Right forelimb (tissue), 1 donor: Measurements from ENCODE around the gene RHOV.

Source experiments
- DNase-seq: peaks from one replicate; pipeline ENCODE4 v3.0.0-alpha.2; 2018

The RHOV gene, protein sequence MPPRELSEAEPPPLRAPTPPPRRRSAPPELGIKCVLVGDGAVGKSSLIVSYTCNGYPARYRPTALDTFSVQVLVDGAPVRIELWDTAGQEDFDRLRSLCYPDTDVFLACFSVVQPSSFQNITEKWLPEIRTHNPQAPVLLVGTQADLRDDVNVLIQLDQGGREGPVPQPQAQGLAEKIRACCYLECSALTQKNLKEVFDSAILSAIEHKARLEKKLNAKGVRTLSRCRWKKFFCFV

DNA sequence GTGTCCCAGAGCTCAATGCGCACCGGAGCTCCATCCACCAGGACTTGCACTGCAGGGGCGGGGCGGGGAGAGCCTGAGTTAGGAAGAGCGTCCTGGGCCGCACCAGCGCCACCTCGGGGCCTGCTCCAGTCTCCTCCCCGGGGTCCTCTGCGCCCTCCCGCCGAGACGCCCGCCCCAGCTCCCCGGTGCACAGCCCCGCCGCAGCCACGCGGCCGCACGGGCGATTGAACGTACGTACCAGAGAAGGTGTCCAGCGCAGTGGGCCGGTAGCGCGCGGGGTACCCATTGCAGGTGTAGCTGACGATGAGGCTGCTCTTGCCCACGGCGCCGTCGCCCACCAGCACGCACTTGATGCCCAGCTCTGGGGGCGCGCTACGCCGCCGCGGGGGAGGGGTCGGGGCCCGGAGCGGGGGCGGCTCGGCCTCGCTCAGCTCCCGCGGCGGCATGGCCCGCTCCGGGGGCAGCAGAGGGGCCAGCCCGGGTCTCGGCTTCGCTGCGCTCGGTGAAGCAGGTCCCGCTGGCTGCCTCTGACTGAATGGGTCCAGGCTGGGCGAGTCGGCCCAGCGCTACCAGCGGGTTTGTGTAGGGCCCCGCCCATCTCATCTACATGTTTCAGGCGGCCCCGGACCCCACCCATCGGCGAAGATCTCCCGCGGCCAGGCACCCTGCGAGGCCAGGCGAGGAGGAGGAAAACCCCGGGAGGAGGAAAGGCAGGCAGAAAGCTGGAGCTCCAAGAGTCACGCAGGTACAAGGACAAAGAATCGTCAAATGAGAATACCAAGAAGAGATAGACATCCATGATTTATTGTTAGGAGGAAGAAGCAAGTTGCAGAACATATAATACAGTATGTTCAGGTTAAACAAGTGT is at the start of gene RHOV:
Gene RHOV, minus strand, starts transcription at position 541 of the 868 bp plus-strand sequence. Its CDS starts 95 bp downstream, at position 446.
- no peak for DNase-seq

DNA sequence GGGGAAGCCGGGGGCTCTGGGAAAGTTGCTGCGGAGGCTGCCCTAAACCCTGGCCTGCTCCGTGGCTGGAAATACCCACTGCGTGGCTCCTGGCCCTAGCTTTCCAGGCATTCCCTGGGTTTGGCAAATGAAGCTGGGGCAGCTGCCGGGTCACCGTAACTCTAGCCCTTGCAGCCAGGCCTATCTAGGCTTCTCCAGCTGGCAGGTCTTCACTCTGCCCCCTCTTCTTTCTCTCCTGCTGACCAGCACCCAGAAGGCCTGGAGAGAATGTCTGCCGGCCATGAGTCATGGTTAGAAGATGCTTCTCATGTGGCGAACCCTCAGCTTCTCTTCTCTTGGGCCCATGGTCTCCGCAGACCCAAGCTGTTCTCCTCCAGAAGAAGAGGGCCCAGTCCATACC is 49.5 kb upstream of the RHOV start:
- no peak for DNase-seq

DNA sequence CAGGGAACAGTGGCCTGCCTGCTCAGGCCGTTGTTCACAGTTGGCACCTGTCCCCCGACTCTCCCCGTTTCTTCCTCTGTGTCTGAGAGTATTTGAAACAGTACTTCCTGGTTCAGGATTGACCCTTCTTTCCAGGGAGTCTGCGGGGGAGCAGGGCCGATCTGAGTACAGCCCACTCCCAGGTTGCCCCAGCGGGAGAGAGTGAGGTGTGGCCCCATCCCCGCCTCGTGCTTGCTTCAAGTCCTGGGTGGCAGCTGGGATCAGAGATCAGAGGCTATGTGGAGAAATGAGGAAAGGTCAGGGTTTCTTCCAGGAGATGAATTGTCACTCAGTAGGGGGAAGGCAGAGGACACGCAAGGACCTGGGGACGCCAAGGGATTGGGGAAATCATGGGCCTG is 48.6 kb upstream of the RHOV start:
- DNase-seq: no peak

DNA sequence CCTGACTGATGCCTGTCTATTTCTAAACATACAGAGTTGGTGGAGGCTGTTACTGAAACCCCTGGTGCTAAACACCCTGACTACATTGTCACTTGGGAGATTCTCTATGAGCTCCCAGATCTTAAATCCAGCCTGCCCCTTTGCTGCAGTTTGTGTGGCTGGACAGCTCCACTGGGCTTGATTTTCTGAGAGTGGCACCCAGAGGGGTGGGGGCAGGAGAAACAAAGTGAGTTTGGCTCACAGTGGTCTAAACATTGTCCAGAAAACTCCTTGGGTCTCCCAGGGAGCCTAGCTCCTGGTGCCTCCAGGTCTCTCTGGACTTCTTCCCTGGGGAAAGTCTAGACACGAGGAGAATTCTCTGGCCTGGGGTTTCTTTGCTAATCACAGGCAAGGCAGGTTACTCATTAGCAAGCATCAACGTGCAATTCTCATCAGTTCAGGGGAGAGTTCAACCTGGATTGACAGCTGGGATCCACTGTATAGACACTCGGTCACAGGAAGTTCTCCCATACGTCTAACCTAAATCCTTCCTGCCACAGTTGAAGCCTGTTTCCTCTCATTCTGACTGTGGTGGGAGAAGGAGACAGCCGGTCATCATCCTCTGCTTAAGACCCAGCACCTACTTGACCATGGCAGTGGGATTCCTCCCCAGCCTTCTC is 48.0 kb upstream of the RHOV start:
- no peak for DNase-seq

DNA sequence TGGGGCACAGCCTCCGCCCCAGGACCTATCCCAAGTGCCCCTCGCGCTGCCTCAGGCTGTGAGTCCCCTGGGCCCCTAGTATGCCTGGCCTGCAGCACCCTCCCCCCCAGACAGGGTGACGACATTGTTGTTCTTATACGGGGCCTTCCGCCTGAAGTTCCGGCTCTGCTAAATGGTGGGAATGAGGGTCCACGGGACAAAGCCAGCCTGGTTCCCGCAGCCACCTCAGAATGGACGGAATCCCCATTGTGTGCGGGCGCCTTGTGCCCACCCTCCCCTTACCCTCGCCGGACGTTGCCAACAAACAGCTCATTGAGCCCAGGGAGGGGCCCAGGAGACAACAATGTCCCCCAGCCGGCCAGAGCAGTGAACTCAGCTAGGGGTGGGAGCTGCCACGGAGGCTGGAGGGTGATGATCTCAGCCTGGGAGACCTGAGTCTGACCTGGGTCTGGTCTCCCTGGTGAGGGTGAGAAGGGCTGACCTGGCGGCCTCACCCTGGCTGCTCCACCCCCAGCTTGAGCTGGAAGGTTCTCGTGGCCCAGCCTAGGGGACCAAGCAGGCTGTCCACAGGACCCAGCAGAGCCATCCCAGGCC is 44.9 kb upstream of the RHOV start:
- DNase-seq: no peak

DNA sequence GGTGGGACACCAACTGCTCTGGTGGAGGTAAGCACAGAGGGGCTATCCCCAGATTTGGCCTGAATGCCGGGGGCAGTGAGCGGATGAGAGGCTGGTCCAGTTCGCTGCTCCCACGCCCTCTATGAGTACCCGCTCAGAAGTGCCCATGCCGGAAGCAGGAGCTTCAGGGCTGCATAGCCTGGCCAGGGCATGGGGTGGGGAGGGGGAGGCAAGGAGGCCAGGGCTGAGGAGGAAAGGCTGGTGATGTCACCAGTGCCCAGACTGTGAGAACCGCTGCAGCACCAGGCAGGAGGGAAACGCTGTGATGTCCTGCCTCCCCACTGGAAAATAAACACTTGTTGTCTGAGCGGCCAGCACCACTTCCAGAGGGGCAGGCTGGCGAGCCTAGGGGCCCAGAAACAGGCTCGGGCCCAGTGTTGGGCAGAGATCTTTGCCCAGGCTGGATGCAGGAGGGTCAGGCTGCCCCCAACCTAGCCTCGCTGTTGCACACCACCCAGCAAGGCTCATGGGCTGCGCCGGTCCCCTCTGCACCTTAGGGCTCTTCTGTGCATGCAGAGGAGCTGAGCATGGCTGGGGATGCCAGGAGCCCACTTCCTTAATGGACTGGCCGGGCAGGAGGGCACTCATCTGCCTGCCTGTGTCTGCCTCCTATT is 44.2 kb upstream of the RHOV start:
- DNase-seq: no peak

DNA sequence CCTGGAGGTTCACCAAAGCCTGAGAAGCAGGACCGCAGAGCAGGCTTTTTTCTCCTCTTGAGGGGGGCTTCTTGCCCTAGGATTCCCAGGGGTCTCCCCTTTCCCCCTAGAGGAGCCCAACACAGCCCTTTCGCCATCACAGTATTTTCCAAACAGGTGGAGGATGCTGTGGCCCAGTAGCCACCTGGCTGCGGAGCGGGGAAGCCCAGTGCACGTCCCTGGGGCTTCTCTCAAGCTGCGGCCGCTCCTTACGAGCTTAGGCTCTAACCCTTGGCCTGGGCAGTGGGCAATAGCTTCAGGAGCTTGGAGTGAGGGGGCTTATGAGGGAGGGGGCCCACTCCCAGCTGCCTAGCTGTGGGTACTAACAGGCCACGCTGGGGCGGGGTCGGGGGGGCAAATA is 43.6 kb upstream of the RHOV start:
- DNase-seq: no peak

DNA sequence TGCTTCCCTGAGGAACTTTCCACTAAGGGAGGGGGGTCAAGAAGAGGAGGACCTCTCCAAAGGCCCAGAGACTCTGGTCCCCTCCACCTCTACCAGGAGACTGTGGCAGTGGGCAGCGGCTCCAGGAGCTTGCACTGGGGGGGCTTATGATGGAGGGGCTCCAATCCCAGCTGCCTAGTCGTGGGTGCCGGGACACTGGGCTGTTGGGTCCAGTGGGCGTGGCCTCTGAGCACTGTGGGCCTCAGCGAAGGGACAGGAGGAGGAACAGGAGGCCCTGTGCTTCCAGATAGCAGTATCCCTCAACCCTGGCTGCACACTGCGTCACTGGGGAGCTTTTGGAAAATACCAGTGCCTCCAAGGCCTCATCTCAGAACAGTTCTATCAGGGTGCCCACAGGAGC is 41.6 kb upstream of the RHOV start:
- DNase-seq: no peak

DNA sequence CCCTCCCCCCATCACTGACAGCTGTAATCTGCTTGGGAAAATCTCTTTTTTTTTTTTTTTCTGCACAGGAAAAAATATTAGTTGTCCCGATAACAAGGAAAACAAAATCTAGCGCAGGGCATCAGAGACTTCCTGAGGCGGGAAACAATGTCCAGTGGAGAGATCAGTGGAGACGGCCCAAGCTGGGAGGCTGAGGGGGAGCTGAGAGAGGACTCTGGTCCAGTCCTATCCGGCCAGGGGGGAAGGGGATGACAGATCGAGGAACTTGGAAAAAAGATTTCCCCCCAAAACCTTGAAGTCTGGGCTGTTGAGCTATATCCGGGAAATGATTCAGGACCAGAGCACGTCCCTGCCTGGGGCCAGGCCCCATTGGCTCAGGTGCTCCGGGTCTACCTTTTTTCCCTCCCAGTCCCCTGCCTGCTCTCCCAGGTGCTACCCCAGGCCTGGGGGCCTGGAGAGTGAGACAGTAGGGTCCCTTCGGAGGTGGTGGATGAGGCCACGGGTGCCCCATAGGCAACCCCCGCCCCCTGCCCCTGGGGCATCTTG is 41.2 kb upstream of the RHOV start:
- no peak for DNase-seq

DNA sequence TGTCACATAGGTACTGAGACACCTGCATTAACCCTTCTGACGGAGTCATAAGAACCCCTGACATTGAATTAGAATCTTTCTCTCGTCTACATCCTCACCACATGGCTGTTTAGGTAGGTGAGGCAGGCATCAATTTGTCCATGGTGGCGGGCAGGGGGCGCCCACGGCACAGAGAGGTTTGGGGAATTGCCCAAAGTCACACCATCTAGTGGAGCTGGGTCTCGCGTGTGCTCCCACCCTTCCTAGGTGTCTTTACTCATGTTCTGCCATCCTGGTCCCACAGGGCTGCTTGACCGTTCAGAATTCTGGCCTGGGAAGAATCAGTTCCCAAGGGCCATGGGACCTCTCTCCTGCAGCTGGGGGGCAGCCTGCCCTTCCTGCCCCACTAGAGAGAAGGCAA is 40.5 kb upstream of the RHOV start:
- no peak for DNase-seq

DNA sequence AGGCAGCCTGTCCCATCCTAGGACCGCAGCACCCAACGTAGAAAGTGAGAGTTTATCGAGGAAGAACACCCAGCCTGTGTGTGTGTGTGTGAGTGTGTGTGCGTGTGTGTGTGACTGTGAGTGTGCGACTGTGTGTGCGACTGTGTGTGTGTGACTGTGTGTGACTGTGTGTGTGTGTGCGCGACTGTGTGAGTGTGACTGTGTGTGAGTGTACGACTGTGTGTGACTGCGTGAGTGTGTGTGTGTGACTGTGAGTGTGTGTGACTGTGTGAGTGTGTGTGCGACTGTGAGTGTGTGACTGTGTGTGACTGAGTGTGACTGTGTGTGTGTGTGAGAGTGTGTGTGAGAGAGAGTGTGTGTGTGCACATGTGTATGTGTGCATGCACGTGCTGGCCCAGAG is 40.0 kb upstream of the RHOV start:
- no peak for DNase-seq

DNA sequence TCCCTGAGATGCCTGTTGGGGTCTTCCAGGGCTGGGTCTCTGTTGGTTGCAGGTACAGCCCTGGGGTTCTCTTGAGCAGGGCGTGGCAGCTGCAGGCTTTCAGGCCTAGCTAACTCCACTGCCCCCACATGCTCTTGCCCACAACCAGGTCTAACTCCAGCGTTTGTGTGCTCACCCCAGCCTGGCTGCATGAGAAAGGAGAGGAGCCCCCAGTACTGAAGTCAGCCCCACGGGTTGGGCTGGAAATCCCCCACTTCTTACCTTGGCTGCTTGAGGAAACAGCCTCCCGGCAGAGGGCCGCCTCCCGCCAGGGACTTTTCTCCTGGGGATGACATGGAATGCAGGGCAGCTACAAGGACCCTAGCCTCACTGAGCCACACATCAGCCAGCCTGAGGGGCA is 38.4 kb upstream of the RHOV start:
- DNase-seq: no peak

DNA sequence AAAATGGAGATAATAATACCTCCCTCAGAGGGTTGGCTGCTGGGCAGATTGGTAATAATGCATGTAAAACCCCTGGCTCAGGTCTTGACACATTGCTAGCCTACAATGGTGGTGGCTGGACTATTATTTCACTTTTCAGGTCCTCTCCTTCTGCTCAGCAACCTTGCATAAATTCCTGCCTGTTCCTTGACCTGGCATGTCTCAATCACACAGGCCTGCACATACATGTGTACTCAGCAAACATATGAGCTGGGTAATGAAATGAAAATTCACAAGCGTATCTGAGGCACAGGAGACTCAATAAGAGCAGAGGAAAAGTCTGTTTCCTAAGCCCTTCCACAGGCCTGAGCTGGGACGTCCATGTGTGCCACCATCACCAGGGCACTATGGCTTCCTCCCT is 37.7 kb upstream of the RHOV start:
- DNase-seq: no peak

DNA sequence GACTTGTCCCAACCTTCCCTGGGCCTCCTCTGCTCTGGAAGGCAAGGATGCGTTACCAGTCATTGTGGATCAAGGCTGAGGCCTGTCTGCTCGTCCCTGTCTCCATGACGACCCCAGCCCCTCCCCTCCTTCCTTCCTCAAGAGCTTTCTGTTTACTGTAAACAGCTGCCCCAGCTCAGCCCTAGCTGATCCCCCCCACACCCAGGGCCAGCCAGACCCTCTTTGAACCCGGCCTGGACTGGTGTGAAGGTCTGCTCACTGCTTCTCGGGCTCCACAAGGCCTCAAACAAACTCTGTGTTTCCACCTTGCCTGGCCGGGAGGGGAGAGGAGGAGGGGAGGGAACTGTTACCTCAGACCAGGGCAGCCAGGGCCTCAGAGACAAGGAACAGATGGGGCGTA is 37.1 kb upstream of the RHOV start:
- DNase-seq: no peak

DNA sequence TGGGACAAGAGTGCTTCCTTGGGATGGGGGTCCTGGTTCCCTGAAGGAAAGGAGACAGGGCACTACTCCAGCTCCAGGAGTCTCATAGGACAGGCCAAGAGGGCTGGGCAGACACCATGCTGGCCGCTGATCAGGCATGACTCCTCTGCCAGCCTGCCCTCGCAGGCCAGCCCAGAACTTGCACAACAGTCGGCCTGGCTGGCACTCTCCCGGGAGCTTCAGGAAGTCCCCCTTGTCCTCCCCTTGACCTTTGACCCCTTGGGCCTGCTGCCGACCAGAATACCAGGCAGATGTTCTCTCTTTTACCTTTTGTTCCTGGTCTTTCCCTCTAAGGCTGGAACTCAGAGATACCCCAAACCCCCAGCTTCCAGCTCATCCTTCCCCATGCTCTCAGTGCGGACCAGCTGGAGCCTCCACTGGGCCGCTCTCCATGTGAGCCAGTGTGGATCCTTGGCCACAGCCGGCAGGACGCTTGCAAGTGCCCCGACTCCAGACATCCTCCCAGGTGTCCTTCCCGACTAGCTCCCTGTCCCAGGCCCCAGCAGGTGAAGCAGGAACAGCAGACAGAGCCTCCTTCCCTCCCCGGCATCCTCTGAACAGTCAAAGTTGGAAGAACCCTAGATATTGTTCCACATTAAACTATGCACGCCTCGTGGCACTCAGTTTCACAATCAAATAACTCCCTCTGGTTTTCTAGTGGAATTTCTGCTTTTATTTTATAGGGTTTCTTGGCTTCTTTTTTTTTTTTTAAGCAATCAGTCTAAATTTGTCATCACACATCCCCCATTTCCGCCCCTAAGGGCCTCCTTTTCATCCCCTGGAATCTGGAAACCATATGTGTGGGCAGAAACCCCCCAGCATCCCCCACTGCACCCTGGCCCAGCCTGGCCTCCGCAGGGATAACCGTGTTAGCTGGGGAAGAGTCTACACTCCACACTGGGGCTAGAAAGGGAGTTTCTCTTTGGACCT is 35.9 kb upstream of the RHOV start:
- no peak for DNase-seq

DNA sequence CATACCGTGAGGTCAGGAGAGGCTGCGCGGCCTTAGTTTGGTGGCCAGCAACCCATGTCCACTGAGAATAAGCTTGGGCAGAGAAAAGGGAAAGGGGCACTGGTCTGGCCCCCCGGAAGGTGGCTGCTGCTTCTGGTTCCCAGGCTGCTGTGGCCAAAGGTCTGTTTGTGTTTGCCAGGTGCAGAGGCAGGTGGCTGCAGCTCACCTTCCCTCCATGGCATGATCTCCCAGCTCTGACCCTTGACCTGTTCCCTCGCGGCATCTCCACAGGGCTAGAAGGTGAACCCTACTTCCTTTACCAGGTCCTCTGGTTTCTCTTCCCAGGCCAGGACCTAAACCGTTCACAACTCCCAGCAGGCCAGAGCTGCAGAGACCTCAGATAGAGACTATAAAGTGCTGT is 34.1 kb upstream of the RHOV start:
- no peak for DNase-seq

DNA sequence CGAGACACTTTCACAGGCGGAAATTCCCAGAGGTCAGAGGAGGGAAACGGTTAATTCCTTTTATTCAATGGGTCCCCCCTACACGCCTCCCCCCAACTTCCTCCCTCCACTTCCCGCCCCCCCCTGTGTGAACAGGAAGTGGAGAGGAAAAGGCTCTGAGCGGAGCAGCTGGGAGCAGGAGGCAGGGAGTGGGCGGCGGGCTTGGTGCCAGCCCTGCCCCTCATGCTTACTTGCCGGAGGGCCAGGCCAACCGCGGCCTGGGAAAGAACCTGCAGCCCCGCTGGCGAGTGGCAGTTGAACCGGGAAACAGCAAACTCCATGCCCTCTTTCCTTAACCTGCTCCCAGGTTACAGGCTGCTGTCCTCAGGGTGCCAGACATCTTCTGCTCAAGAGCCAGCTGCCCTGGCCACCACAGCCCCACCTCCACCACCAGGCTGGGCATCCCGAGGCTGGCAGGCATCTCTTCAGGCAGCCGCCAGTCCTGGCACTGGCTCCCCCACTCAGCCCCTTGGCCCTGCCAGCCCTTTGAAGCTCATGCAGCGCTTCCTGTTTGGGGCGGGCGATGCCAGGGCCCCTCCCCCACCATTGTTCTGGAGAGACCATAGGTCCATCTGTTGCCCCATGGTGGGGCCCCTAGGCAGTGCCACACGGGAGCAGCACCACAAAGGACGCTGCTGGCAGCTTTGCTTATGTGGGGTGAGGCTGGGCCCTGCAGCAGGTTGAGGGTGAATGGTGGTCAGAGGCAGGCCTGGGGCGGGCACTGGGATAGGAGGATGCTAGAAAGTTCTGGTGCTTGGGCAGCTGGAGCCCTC is 33.2 kb upstream of the RHOV start:
- DNase-seq: peak; percentile 77

DNA sequence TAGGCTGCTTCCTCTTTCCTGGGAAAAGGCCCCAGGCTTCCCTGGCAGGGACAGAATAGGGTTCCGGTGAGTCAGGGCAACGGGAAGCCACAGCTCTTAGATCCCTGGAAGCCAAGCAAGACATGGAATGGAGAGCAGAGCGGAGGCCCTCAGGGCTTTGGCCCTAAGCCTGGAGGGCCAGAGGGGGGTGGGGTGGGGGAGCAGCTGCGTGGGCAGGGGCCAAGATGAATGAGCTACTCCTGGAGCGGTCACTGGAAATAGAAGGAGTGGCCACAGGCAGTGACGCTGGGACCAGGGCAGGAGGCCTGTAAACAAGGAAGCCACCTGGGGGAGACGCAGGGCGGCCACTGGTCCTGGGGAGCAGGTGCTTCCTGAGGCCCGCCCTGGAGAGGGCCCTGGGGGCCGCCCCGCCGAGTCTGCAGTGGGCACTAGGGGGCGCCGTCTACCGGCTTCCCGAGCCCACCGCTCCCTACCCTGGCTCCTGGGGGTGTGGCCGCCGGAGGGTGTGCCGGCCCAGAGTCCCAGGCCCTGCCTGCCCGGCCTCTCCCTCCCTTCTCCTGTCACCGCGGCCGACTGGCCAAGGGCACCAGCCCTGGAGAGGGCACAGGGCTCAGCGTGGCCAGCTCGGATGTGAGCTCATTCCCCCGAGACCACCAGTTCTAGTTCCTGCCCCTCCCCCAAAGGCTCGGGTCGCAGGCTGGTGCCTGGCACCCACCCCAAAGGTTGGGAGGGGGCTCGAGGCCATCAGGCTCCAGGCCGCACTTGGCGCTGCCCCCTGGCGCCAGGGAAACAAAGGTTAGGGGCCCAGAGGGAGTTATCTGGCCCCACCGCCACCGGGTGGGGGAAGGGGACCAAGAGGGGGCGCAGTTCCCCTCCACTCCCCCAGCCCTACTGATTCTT is 32.3 kb upstream of the RHOV start:
- DNase-seq: peak; percentile 91

DNA sequence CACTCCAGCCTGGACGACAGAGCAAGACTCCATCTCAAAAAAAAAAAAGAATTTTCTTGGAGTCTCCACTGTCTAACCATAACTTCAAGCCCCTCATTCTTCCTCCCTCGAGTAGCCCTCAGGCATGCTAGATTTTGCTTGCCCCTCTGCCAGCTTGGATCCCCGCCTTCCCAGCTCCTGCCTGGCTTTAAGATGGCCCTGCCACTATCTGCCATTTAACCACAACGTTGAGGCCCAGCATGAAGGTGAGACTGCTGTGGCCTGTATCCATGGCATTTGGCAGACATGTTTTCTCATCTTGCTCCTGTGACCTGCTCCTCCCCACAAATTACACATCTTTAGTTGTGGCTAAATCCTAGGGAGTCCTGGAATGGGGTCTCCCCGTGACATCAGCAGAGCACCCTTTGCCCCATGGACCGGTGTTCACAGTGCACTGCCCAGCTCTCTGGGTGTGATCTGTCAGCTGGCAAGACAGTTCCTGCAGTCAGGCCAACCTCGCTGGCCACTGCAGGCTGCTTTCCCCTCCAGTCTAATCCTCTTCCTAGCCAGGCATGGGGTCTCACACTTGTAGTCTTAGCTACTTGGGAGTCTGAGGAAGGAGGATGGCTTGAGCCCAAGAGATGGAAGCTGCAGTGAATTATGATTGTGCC is 30.6 kb upstream of the RHOV start:
- DNase-seq: peak; percentile 41
